Measurements from ENCODE around the gene RIOK1. TPM values are rescaled to one million over a fixed set of nuclear protein-coding genes. Genes with fewer than 3 reads are reported as not detected.

The RIOK1 gene
- total and polyA plus RNA-seq, 2 of the 13 experiments (the other 11 are each of a cell fraction or from before 2014, with no cell fraction given), result 9.4 to 37.8 TPM

DNA sequence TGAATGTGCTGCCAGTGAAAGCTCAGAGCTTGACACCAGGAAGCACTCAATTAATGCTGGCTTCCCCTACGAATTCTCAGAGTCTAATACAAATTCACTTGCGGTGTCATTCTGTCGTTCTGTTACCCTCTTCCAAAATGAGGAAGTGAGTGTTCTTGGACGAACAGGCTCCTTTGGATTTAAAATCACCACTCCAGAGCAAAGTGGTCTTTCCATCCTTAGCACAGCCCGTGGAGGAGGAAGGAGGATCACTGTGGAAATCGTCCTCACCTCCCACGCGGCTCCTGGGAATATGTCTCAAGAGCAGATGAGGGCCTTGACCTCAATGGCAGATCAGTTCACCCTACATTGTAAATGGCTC is 41.7 kb downstream of the RIOK1 start (continued):
- TF ChIP-seq, protein P1, sequence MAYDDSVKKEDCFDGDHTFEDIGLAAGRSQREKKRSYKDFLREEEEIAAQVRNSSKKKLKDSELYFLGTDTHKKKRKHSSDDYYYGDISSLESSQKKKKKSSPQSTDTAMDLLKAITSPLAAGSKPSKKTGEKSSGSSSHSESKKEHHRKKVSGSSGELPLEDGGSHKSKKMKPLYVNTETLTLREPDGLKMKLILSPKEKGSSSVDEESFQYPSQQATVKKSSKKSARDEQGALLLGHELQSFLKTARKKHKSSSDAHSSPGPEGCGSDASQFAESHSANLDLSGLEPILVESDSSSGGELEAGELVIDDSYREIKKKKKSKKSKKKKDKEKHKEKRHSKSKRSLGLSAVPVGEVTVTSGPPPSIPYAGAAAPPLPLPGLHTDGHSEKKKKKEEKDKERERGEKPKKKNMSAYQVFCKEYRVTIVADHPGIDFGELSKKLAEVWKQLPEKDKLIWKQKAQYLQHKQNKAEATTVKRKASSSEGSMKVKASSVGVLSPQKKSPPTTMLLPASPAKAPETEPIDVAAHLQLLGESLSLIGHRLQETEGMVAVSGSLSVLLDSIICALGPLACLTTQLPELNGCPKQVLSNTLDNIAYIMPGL (CRISPR knock-in tag; IDR thresholded peaks at IDR 0.05; ENCODE audit: borderline replicate concordance in 1 of 2, low read depth in 1 of 2), result 0 out of 4 replicates have a peak, but pooled peaks of 1 of the 2 experiments have one; percentile 7
- no peak for TF ChIP-seq ZNF121 (CRISPR knock-in tag; IDR thresholded peaks at IDR 0.05)
- TF ChIP-seq, protein P2, sequence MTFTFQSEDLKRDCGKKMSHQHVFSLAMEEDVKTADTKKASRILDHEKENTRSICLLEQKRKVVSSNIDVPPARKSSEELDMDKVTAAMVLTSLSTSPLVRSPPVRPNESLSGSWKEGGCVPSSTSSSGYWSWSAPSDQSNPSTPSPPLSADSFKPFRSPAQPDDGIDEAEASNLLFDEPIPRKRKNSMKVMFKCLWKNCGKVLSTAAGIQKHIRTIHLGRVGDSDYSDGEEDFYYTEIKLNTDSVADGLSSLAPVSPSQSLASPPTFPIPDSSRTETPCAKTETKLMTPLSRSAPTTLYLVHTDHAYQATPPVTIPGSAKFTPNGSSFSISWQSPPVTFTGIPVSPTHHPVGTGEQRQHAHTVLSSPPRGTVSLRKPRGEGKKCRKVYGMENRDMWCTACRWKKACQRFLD (CRISPR knock-in tag; IDR thresholded peaks at IDR 0.05; ENCODE audit: borderline replicate concordance), result 0 out of 2 replicates have a peak, but pooled peaks have one; percentile 25
- TF ChIP-seq, protein P3, sequence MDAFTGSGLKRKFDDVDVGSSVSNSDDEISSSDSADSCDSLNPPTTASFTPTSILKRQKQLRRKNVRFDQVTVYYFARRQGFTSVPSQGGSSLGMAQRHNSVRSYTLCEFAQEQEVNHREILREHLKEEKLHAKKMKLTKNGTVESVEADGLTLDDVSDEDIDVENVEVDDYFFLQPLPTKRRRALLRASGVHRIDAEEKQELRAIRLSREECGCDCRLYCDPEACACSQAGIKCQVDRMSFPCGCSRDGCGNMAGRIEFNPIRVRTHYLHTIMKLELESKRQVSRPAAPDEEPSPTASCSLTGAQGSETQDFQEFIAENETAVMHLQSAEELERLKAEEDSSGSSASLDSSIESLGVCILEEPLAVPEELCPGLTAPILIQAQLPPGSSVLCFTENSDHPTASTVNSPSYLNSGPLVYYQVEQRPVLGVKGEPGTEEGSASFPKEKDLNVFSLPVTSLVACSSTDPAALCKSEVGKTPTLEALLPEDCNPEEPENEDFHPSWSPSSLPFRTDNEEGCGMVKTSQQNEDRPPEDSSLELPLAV (CRISPR knock-in tag; conservative IDR thresholded peaks at IDR 0.05; ENCODE audit: low read depth), result no peak
- TF ChIP-seq ZNF850 (CRISPR knock-in tag; conservative IDR thresholded peaks at IDR 0.05), result no peak
- TF ChIP-seq, protein P4, sequence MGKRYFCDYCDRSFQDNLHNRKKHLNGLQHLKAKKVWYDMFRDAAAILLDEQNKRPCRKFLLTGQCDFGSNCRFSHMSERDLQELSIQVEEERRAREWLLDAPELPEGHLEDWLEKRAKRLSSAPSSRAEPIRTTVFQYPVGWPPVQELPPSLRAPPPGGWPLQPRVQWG (CRISPR knock-in tag; IDR thresholded peaks at IDR 0.05; ENCODE audit: borderline replicate concordance, low read depth), result no peak
- TF ChIP-seq ZNF644 (CRISPR knock-in tag; IDR thresholded peaks at IDR 0.05; ENCODE audit: low read depth), result no peak
- TF ChIP-seq KDM5A (IDR thresholded peaks at IDR 0.05; ENCODE audit: borderline replicate concordance, low read length), result no peak
- TF ChIP-seq RFX1 (IDR thresholded peaks at IDR 0.05), result no peak
- TF ChIP-seq, protein P5, sequence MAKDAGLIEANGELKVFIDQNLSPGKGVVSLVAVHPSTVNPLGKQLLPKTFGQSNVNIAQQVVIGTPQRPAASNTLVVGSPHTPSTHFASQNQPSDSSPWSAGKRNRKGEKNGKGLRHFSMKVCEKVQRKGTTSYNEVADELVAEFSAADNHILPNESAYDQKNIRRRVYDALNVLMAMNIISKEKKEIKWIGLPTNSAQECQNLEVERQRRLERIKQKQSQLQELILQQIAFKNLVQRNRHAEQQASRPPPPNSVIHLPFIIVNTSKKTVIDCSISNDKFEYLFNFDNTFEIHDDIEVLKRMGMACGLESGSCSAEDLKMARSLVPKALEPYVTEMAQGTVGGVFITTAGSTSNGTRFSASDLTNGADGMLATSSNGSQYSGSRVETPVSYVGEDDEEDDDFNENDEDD (CRISPR knock-in tag; IDR thresholded peaks at IDR 0.05; ENCODE audit: borderline replicate concordance), result no peak
- TF ChIP-seq ADNP (CRISPR knock-in tag; IDR thresholded peaks at IDR 0.05), result no peak
- 0 out of 2 replicates have a peak, but pooled peaks have one; percentile 51 for TF ChIP-seq SAFB2 (CRISPR knock-in tag; IDR thresholded peaks at IDR 0.05; ENCODE audit: borderline replicate concordance, low read depth)
- TF ChIP-seq, protein P6, sequence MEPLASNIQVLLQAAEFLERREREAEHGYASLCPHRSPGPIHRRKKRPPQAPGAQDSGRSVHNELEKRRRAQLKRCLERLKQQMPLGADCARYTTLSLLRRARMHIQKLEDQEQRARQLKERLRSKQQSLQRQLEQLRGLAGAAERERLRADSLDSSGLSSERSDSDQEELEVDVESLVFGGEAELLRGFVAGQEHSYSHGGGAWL (CRISPR knock-in tag; IDR thresholded peaks at IDR 0.05), result no peak
- TF ChIP-seq XBP1 (CRISPR knock-in tag; IDR thresholded peaks at IDR 0.05), result no peak
- no peak for TF ChIP-seq ZNF282 (IDR thresholded peaks at IDR 0.05; ENCODE audit: partially characterized antibody)
- TF ChIP-seq, protein P7, sequence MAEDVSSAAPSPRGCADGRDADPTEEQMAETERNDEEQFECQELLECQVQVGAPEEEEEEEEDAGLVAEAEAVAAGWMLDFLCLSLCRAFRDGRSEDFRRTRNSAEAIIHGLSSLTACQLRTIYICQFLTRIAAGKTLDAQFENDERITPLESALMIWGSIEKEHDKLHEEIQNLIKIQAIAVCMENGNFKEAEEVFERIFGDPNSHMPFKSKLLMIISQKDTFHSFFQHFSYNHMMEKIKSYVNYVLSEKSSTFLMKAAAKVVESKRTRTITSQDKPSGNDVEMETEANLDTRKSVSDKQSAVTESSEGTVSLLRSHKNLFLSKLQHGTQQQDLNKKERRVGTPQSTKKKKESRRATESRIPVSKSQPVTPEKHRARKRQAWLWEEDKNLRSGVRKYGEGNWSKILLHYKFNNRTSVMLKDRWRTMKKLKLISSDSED (CRISPR knock-in tag; IDR thresholded peaks at IDR 0.05), result no peak
- no peak for TF ChIP-seq TBX3 (IDR thresholded peaks at IDR 0.05; ENCODE audit: borderline replicate concordance)
- TF ChIP-seq, protein P8, sequence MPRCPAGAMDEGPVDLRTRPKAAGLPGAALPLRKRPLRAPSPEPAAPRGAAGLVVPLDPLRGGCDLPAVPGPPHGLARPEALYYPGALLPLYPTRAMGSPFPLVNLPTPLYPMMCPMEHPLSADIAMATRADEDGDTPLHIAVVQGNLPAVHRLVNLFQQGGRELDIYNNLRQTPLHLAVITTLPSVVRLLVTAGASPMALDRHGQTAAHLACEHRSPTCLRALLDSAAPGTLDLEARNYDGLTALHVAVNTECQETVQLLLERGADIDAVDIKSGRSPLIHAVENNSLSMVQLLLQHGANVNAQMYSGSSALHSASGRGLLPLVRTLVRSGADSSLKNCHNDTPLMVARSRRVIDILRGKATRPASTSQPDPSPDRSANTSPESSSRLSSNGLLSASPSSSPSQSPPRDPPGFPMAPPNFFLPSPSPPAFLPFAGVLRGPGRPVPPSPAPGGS (CRISPR knock-in tag; IDR thresholded peaks at IDR 0.05), result no peak
- no peak for TF ChIP-seq ZNF7 (CRISPR knock-in tag; IDR thresholded peaks at IDR 0.05)
- TF ChIP-seq EHMT2 (IDR thresholded peaks at IDR 0.05; ENCODE audit: borderline replicate concordance, low read depth, low read length), result no peak

Measured in HepG2 (cell line).